Measurements from ENCODE around the gene THTPA. TPM values are rescaled to one million over a fixed set of nuclear protein-coding genes. Genes with fewer than 3 reads are reported as not detected.
A peak's percentile ranks its signal among the peaks of the same experiment; 100 is the strongest.

Gene THTPA
- 10.4 and 37.2 TPM in 2 replicates for total RNA-seq

GRCh38 chr14:23555882-23556699, at the start of gene THTPA:
Gene THTPA, plus strand, starts transcription at chr14:23556271. Its CDS starts 487 bp downstream, at chr14:23556758.
- H3K4me3 ChIP-seq (ENCODE audit: low read depth, low read length) = peak within 1 kb of the TSS; percentile 83
- DNase-seq (ENCODE audit: low read depth) = peak; percentile 25
- no peak for TF ChIP-seq CTCF (conservative IDR thresholded peaks at IDR 0.05; ENCODE audit: low read depth, low read length)

GRCh38 chr14:23512156-23512555, 43.9 kb upstream of the THTPA start:
- DNase-seq (ENCODE audit: low read depth) = no peak
- no peak for TF ChIP-seq CTCF (conservative IDR thresholded peaks at IDR 0.05; ENCODE audit: low read depth, low read length)
- H3K4me3 ChIP-seq (ENCODE audit: low read depth, low read length) = no peak overlapping the region

GRCh38 chr14:23513005-23513817, 42.9 kb upstream of the THTPA start:
- no peak for DNase-seq (ENCODE audit: low read depth)
- no peak overlapping the region for H3K4me3 ChIP-seq (ENCODE audit: low read depth, low read length)
- TF ChIP-seq CTCF (conservative IDR thresholded peaks at IDR 0.05; ENCODE audit: low read depth, low read length) = no peak

- H3K4me3 ChIP-seq (ENCODE audit: low read depth, low read length) = no peak overlapping the region
- DNase-seq (ENCODE audit: low read depth) = no peak
- no peak for TF ChIP-seq CTCF (conservative IDR thresholded peaks at IDR 0.05; ENCODE audit: low read depth, low read length)
Measured at GRCh38 chr14:23513818-23514643, 42.0 kb upstream of the THTPA start.

GRCh38 chr14:23514644-23514957, 41.5 kb upstream of the THTPA start:
- TF ChIP-seq CTCF (conservative IDR thresholded peaks at IDR 0.05; ENCODE audit: low read depth, low read length) = no peak
- H3K4me3 ChIP-seq (ENCODE audit: low read depth, low read length) = no peak overlapping the region
- DNase-seq (ENCODE audit: low read depth) = no peak

GRCh38 chr14:23517650-23518326, 38.3 kb upstream of the THTPA start:
- no peak for TF ChIP-seq CTCF (conservative IDR thresholded peaks at IDR 0.05; ENCODE audit: low read depth, low read length)
- no peak overlapping the region for H3K4me3 ChIP-seq (ENCODE audit: low read depth, low read length)
- no peak for DNase-seq (ENCODE audit: low read depth)
